SH-SY5Y (cell line): ENCODE measurements around the gene IQCN.

Source experiments
- GATA2 ChIP-seq: IDR thresholded peaks from 2 replicates; pipeline ENCODE4 v1.6.1; 2011; ENCODE audit warnings: mild to moderate bottlenecking, low read depth, low read length
- GATA3 ChIP-seq: IDR thresholded peaks from 2 replicates; pipeline ENCODE4 v1.6.1; 2011; ENCODE audit warnings: low read depth, mild to moderate bottlenecking, low read length, moderate library complexity

DNA sequence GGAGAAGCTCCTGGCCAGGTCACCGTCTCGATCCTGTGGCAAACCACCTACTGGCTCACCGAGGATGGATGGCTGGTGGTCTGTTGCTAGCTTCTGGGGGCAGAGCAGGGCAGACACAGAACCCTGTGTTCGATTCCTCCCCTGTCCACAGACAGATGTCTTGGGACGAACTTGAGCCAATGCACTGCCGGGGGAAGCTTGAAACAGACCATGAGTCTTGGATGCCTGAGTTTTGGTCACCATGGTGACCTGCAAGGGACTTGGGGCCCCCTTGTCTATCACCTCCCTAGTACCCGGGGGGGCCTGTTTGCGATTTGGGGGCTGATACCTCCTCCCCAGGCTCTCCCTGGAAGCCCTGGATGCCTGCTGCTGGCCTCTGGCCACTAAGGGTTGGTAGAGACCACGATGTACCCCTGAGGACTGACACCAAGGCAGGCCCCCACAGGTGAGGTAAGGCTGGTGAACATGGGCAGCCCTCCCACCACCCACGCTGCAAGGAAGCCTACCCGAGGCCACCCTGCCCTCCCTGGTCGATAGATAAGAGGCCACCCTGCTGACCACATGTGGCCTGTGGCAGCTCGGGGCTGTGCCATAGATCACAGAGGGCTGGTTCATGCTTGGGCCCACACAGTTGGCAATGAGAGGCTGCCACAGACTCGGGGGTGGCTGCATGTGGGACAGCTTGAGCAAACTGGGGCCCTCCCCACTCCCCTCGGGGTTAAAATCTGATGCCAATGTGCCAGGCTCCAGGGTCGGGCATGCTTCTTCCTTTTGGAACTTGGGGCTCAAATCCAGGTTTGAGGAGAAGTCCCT lies 10.7 kb downstream of the IQCN start:
- no peak for TF ChIP-seq GATA2
- no peak for TF ChIP-seq GATA3
